HG03469 (cell line): ENCODE results near the gene GAS7.
"Not testable (repeated sequence)": the region's sequence is repeated elsewhere in the genome, so short reads cannot be mapped to it uniquely, and the experiment has no call there.

Experiments used
- ATAC-seq: cut with Tn5 transposase; IDR thresholded peaks from one replicate; pipeline ENCODE4 v1.9.1; 2021; ENCODE audit warnings: mild to moderate bottlenecking, moderate library complexity, moderate number of reproducible peaks; ENCODE audit not compliant: unreplicated experiment

Gene GAS7

DNA sequence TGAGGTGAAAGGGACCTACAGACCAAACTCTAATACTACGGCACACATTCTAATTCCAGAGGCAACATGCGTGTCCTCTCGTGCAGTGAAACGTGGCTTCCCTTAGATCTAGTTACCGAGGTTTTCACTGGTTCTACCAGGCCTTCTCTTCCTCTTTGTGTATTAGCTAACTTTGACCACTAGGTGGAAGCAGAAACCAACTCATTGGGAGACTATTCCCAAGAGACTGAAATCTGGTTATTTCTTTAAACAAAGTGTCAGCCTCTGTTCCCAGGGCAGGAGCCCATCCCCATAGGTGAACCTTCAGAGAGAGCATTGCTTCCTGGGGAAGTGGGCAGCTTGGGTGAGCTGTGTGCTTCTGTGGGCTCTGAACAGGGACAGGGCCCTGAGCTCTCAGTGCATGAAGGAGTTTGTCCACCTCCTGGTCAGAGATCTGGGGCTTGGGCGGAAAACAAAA is 273.6 kb downstream of the GAS7 start:
- ATAC-seq = no peak

DNA sequence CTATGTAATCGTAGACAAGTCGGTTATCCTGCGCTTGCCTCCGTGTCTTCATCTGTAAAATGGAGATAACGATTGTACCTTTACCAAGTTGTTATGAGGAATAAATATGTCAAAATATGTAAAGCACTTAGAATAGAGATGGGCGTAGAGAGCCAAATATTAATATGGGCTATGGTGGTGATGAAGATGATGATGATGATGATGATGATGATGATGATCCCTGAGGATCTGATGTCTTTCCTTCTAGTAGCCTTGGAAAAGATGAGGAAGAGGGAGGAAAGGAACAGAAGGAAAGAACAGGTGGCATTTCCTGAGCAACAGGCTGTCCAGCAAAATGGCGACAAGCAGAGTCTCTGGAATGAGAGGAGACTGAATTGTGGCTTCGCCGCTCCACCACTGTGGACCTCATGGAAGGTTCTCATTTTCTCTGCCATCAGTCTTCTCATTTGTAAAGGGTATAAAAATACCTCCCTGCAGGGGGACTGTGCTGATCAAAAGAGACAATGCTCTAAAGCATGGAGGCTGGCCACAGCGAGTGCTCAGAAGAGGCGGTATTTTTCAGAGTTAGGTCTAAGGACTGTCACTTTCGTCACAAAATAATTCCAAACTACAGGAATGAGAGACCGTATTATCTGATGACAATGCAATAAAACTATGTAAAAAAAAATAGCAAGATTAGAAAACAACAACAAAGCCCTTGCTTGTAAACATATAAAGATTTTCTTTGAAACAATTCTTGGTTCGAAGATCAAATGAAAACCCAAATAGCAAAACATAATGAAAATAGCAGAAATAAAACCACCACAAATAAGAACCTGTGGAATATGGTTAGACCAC is 276.2 kb downstream of the GAS7 start:
- ATAC-seq = no peak

DNA sequence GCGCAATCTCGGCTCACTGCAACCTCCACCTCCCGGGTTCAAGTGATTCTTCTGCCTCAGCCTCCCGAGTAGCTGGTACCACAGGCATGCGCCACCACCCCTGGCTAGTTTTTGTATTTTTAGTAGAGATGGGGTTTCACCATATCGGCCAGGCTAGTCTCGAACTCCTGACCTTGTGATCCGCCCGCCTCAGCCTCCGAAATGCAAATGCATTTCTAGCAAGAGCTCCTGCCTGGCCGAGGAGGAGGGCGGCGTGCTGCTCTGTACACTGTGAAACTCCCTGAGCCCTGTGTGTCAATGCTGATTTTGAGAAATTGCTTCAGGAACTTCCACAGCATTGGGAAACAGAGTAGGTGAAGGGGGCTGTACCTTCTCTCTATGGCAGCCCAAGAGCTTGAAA is 277.2 kb downstream of the GAS7 start:
- not testable (repeated sequence) for ATAC-seq

DNA sequence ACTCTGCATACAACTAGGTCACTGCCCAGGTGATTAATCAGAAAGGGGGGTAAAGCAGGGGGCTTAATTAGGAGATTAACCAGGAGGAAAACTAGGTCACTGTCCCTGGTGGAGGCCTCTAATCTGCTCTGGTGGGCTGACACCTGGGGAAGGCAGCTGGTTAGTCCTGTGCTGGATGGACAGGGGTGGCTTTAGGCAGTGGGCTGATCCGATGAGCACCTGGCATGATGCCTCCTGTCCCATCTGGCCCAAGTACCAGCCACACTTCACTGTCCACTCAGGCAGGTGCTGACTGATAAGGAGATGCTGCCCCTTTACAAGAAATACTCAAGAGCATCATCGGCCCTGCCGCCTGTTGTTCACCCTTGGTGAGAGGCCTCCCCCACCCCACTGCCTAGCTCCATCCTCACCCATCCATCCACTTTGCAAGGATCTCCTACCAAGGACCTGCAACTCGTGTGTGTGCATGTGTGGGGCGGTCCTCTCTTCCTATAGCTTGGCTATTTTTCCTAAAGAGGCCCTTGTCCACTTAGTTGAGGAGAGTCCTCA is 279.5 kb downstream of the GAS7 start:
- ATAC-seq = no peak

DNA sequence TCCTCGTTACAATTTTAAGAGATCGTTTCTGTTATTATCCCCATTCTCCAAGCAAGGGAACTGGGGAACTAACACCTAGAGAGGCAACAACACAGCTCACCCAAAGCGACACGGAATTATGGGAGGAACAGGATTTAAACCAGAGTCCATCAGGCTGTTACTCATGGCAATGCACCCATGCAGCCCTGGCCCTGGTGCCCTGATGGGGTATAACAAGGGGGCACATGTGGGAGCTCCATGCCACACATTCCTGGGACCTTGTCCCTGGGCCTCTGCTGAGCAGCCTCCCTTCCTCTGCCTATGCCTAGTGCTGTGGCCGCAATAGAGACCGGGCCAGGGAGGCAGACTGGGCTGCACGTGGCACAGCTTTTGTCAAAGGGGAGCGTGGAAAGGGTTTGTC is 280.1 kb downstream of the GAS7 start:
- ATAC-seq = no peak

DNA sequence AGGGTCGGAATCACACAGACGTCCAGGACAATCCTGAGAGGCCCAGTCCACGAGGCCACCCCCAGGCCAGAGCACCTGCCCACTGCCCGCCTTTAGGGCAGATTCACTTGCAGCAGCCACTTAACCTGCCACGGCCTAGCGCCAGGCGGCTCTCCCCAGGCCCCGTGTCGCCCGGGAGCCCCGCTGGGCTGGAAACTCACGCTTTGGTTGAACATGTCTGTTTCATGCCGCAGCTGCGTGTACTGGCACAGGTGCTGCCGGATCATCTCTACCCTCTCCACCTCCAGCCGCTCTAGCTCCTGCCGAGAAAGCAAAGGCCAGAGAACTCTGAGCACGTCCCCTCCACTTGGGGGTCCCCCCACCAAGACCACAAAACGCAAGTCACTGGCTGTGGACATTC is 280.6 kb downstream of the GAS7 start:
- ATAC-seq = no peak

DNA sequence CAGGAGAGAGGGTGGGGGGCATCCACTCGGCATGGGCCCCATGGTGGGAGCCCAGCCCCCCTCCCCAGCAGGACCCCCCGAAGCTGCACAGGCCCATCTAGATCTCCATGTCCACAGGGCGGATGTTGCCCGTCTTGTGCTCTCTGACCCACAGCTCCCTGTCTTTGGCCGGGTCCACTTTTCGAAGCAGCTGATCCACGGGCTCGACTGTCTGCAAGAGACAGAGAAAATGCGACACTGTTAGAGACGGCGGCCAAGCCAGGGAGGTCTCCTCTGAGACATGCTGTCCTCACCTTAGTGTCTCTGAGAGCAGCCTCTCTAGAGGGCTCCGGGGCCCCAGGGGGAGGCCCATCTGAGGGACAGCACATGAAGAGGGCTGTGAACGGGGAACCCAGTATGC is 281.3 kb downstream of the GAS7 start:
- no peak for ATAC-seq

DNA sequence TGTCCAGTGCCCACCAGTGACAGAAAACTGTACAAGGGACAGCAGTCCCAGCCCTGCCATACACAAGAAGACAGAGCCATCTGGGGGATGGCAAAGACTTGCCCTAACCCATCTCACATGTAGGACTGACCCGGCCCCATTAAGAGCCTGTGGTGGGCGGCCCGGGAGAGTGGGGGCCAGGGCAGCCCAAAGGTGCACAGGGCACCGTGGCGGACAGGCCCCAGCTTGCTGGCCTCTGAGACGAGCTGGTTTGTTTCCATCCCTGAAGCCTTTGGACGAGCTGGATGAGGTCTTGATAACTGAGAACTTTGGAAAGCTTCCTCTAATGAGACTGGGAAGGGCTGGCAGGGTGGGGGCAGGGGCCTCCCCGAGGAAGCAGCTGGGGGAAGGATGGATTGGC is 282.3 kb downstream of the GAS7 start:
- ATAC-seq = no peak

DNA sequence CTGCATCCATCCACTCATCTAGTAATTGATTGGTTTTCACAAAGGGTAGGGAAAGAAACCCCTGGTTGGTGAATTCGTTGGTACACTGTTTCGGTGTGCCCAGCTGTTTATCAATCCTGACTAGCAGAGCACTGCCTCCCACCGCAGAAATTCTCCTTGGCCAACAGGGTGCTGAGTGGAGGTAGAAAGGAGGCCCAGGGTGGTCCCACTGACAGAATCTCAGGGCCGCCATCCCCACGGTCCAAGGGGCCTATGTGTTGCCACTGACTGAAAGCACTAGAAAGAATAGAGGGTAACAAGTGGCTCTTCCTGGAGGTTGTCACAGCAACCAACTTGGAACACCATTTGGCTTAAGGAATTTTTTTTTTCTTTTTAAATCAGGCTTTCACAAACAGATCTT is 284.9 kb downstream of the GAS7 start:
- ATAC-seq = no peak

DNA sequence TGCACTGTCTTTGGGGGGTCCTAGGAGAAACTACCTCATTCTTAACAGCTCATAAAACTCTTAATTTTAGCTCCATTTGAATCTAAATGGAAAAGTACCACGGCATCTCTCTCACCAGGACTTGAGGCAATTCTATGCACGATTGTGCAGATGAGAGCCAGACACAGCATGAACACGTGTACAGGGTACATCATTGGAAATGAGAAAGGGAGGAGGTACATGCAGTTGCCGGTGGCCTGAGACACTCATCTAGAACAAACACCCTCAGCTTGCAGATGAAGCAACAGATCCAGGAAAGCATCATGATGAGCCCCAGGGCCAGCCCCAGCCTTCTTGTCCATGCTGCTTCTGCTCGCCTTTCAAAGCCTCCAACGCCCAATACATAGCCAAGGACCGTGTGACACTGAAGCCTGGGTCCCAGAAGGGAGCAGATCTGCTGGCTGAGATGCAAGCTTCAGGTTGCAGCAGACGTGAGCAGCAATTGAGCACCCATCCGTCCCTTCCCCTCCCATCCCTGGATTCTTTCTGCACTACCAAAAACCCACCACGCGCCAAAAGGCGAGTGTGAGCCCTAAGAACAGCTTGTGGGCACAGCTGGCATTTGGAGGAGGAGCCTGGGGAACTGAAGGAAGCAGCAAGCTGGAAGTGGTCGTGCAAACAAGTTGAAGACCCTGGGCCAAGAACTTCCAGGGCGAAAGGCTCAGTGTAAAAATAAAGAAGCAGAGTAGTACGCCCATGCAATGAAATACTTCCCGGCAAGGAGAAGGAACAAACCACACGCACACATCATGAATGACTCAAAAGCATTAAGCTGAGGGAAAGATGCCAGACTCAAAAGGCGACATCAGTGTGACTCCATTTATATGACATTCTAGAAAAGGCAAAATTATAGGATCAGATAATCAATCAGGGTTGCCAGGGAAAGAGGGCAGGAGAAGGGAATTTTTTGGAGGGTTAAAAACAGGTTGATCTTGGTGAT is 286.0 kb downstream of the GAS7 start:
- ATAC-seq = no peak

DNA sequence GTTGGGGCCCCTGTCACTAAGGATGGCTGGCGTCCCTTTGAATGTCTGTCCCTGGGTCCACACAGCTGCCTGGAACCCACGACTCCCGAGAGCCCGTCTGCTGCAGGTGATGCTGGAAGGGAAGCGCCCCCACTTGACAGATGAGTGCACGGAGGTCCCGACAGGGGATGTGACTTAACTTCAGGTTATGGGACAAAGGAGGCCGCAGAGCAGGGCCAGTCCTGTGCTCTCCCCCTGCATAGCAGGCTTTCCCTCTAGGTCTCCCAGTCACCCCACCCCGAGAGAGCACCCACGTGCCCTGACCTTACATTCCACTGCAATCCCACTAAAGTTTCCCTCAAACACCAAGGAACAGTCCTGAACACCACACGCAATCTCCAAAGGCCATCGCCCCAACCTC is 287.3 kb downstream of the GAS7 start:
- no peak for ATAC-seq

DNA sequence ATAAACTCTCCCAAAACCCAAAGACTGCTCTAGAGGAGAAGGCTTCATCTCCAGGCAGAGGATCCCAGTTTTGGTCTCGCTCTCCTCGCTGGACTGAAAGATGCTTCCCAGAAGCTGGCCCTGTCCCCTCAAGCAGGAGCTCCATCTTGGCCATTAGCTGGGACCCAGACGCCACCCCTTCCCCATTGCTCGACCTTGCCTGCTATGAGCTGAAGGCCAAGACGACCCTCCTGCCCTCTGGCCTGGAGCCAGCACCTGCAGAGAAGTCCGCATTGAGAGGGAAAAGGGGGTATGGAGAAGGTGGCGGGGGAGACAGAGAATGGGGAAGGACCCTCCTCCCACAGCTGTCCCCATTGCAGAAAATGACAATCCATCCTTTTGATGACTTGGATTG is 289.8 kb downstream of the GAS7 start:
- no peak for ATAC-seq

- ATAC-seq = no peak
Measured at GRCh38 chr17:9907883-9908648, 290.3 kb downstream of the GAS7 start.

GRCh38 chr17:9907131-9907530 is 291.3 kb downstream of the GAS7 start:
- ATAC-seq = no peak

- ATAC-seq = no peak
Measured at GRCh38 chr17:9906616-9907015, 291.8 kb downstream of the GAS7 start.

- ATAC-seq = no peak
Measured at GRCh38 chr17:9905902-9906301, 292.5 kb downstream of the GAS7 start.

DNA sequence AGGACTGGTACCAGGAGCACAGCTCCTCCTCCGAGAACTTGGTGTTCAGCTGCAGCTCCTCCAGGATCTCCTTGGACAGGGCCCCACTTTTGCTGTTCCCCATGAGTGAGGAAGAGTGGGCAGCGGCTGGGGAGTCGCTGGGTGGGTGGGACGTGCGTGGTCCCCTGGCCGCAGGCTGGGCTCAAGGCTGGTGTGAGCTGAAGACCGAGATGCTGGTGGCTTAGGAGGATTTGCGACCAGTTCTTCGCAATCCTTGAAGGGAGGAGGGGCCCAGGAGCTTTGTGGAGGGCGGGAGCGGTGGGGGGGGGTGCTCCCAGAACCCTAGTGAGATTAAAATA is 293.4 kb downstream of the GAS7 start, which contains the start of gene RCVRN:
RCVRN (minus strand) TSS at position 194 of the 338 bp plus-strand sequence; CDS start at position 103, 91 bp downstream.
- ATAC-seq = no peak

DNA sequence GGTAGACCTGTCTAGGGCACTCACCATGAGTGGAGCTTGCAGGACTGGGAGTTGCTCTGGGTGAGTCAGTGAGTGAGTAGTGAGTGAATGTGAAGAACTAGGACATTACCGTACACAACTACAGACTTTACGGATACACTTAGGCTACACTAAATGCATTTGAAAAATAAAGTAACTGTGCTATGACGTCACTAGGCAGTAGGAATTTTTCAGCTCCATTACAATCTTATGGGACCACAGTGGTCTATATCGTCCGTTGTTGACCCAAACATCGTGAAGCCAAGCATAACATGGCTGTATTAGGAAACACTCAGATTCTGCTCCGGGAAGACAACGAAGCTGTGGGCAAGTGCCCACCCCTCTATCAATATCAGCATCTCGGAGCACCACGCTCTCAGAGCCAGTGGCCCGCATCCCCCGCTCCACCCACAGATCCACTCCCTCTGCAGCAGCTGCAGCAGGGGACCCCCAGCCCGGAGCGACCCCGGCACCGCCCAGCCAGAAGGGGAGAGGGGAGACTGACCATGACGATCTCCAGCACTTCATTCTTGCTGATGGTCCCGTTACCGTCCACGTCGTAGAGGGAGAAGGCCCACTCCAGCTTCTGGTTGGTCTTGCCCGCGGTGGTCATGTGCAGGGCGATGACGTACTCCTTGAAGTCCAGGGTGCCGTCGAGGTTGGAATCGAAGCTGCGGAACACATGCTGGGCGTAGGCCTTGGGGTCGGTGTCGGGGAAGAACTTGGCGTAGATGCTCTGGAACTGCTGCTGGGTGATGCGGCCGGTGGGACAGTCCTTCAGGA is 293.9 kb downstream of the GAS7 start:
- ATAC-seq = no peak

DNA sequence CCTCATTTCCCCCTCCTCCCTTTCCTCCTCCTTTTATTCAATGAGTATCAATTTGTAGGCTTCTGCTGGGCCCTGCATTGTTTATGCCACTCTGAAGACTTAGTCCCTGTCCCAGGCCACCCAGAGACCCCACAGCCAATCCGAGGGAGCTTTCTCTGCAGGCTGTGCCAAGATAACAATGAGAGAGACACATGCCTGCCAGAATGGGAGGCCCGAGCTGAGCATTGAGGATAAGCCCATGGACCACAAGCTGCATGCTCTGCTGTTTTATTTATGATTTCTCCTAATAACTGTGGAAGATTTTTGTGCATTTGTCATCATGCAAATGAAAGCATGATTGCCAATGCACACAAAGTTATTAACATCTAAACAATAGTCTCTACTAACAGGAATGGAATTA is 296.3 kb downstream of the GAS7 start:
- ATAC-seq = no peak

DNA sequence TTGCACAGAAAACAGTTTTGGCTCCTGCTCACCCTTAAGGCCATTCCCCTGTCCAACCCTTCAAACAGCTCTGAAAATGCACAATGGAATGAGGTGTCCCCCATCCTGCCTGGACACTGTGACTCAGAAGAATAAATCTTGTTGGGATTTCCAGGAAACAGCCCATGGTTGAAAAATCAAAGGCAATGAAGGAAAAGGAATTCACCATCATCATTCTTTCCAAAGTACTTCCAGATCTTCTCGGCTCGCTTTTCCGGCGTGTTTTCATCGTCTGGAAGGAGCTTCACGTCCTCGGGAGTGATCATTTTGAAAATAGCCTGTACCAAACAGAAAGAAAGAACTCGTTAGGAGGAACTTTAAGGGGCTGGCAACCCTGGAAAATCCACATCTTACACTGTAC is 297.6 kb downstream of the GAS7 start:
- no peak for ATAC-seq
